Activated CD4-positive, alpha-beta T cell treated with anti-CD3 and anti-CD28 coated beads for 24 hours (primary cell): ENCODE data around the gene ACOT12.

Experiments used
- DNase-seq, 2 donors: peaks; one replicate each; pipeline ENCODE4 v3.0.0-alpha.2; 2020; ENCODE audit warnings: low read depth in 2 of 2

The ACOT12 gene

GRCh38 chr5:81400375-81400774, 6.4 kb upstream of the ACOT12 start:
- no peak for DNase-seq

GRCh38 chr5:81398741-81399140, 4.8 kb upstream of the ACOT12 start:
- no peak for DNase-seq

- DNase-seq, result no peak
Observed at GRCh38 chr5:81397176-81397575, 3.2 kb upstream of the ACOT12 start.

GRCh38 chr5:81395262-81395661, 1.3 kb upstream of the ACOT12 start:
- no peak for DNase-seq

GRCh38 chr5:81393430-81393782, 528 bp downstream of the ACOT12 start:
- DNase-seq, result no peak

DNA sequence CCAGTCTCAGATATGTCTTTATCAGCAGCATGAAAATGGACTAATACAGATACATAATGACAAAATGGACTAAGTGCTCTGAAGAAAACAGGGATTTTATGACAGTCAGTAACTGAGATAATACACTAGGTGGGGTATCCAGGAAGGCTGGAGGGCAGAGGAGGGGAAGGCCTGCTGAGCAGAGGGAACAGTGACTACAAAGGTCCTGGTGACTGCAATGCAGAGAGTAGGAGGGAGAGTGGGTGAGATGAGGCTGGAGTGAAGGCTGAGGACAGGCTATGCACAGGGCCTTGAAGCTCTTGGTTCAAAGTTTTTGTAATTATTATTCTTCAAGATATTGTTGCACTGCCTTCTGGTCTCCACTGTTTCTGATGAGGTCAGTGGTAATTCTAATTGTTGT, 4.9 kb downstream of the ACOT12 start:
- no peak for DNase-seq

DNA sequence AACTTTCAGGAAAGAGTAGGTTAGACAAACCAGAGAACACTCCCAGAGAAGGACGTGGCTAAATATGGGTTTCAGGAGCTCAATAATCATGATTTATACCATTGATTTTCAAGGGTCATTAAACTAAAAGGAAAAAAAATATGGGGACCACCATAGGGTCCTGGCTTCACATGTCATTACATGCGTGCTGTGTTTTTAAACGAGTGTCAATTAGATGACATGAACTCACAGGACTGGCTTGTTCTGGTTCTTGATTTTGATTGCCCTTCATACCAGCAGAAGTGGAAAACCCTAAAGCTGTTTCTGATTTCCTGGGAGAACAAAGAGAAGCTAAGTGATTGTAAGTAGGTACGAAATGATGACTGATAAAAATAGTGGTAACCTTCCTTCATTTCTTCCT, 5.8 kb downstream of the ACOT12 start:
- no peak for DNase-seq

GRCh38 chr5:81383867-81384266, 10.1 kb downstream of the ACOT12 start:
- DNase-seq, result no peak

- DNase-seq, result no peak
Observed at GRCh38 chr5:81371354-81371876, 22.5 kb downstream of the ACOT12 start.

DNA sequence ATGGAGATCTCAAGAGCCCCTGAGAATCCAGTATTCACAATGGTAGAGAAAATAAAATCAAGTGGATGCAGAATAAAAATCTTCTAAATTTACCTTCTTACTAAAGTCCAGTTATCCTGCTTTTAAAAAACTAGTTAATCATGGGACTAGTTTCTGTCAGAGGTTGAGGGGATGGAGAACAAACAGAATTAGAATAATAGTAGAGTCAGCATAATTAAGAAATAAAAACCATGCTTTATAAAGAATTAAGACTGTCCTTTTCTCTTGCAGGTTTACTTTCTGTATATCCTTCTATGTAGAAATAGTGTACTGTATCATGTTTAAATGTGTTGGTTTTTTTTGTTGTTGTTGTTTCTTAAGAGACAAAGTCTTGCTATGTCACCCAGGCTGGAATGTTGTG, 23.0 kb downstream of the ACOT12 start:
- no peak for DNase-seq

DNA sequence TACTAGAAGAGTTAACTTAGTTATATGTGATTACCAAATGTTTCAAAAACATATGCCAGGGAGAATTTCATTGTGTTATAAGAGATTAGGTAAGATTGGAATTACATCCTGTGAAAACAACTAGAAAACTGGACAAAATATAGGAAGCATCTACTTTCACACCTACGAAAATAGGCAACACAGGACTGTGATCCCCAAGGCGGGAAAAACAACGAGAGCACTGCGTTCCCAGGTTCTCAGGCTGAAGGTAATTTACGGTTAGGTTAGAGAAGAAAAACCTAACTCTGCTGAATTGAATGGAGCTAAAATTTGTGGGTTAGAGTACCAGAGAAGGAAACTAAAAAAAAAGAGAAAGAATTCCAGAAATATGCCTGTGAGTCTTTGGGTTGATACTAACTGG, 28.4 kb downstream of the ACOT12 start:
- no peak for DNase-seq

DNA sequence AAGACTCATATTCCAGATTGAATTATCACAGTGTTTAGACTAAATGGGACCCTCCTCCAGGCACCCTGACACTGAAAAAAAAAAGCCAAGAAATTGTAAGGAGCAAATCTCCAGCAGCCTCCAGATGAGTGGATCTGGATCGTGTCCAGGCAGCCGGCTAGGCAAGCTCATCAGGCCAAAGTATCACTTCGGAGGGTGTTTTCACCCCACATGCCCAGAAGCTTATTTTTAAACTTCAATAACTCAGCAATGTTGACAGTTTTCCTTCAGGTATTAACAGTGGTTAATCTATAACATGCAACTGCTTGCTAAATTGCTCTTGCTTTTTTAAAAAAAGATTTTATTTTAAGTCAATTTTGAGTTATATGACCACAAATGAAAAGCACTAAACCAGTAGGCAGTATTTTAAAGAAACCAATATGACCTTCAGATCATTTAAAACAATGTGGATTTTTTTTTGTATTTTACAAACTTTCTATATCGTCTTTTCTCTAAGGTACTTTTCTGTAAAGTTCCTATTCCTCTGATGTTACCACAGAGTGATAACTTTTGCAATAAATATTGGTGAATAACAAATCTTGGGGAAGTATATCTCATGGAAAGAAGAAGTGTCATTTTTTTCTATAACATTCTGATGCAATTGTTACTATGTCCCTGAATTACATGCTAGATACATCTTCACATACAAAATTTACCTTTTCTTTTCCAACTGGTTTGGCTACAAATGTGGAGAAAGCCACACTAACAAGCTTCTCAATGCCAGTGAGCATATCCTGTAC, 30.7 kb downstream of the ACOT12 start:
- DNase-seq, result no peak

- DNase-seq, result no peak
Observed at GRCh38 chr5:81361600-81361999, 32.3 kb downstream of the ACOT12 start.

DNA sequence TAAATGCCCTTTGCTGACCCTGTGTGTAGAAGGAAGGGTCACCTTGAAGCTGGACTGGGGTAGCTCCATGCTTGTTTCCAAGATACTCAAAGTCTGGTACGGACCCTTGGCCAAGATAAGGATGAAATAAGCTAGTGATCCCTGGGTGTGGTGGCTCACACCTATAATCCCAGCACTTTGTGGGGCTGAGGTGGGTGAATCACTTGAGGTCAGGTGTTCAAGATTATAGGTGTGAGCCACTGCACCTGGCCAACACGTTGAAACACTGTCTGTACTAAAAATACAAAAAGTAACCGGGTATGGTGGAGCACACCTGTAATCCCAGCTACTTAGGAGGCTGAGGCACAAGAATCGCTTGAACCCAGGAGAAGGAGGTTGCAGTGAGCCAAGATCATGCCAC, 33.3 kb downstream of the ACOT12 start:
- no peak for DNase-seq

GRCh38 chr5:81359881-81360280, 34.1 kb downstream of the ACOT12 start:
- no peak for DNase-seq

GRCh38 chr5:81359108-81359507, 34.8 kb downstream of the ACOT12 start:
- DNase-seq, result no peak

GRCh38 chr5:81355291-81356251, 38.4 kb downstream of the ACOT12 start:
- no peak for DNase-seq

GRCh38 chr5:81354093-81354492, 39.8 kb downstream of the ACOT12 start:
- DNase-seq, result no peak

GRCh38 chr5:81353189-81353588, 40.7 kb downstream of the ACOT12 start:
- DNase-seq, result no peak

- DNase-seq, result no peak
Observed at GRCh38 chr5:81350507-81350906, 43.4 kb downstream of the ACOT12 start.

- DNase-seq, result no peak
Observed at GRCh38 chr5:81349161-81349560, 44.8 kb downstream of the ACOT12 start.

GRCh38 chr5:81345411-81346003, 48.4 kb downstream of the ACOT12 start:
- DNase-seq, result no peak
